DND-41 (cell line): ENCODE results near the gene SERAC1.

Source experiments
- EZH2 ChIP-seq: IDR thresholded peaks from 3 replicates; pipeline ENCODE4 v1.6.1; 2012; ENCODE audit warnings: borderline replicate concordance, low read depth, mild to moderate bottlenecking, moderate library complexity, low read length, inconsistent platforms; ENCODE audit not compliant: severe bottlenecking
- TF ChIP-seq, protein P1 (sequence below): IDR thresholded peaks from 2 replicates; pipeline ENCODE4 v1.5.1; 2012; ENCODE audit warnings: borderline replicate concordance, low read length, moderate library complexity, mild to moderate bottlenecking; ENCODE audit not compliant: poor library complexity, severe bottlenecking; ENCODE audit errors: extremely low read depth

DNA sequence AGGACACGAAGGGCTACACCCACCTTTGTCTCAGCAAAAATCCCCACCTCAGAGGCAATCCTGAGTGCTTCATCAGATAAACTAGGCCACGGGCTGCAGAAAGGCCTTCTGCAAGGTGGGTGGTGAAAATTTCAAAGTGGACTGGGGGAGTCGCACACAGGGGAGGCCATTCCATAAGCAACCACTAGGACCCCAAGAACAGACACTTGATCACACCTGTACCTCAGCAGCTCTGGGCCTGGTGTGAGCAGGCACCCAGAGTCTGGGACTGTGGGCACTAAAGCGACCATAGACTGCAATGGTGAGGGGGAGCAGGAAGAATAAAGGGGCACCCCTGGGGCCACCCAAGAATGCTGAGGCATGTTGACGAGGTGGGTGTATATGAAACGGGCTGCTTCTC, 52.6 kb downstream of the SERAC1 start:
- TF ChIP-seq, protein P1, sequence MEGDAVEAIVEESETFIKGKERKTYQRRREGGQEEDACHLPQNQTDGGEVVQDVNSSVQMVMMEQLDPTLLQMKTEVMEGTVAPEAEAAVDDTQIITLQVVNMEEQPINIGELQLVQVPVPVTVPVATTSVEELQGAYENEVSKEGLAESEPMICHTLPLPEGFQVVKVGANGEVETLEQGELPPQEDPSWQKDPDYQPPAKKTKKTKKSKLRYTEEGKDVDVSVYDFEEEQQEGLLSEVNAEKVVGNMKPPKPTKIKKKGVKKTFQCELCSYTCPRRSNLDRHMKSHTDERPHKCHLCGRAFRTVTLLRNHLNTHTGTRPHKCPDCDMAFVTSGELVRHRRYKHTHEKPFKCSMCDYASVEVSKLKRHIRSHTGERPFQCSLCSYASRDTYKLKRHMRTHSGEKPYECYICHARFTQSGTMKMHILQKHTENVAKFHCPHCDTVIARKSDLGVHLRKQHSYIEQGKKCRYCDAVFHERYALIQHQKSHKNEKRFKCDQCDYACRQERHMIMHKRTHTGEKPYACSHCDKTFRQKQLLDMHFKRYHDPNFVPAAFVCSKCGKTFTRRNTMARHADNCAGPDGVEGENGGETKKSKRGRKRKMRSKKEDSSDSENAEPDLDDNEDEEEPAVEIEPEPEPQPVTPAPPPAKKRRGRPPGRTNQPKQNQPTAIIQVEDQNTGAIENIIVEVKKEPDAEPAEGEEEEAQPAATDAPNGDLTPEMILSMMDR, result no peak
- TF ChIP-seq EZH2, result no peak
